Right lobe of liver (tissue), 6 donors: Measurements from ENCODE around the gene CLCA4. TPM values are rescaled to one million over a fixed set of nuclear protein-coding genes. Genes with fewer than 3 reads are reported as not detected.
A peak's percentile ranks its signal among the peaks of the same experiment; 100 is the strongest.

Source experiments
- ATAC-seq, 4 donors: fragments of 200-7000 bp; cut with Tn5 transposase; one replicate each; pipeline ENCODE4 v1.9.1; 2020; ENCODE audit warnings: mild to moderate bottlenecking in 4 of 4, moderate library complexity in 4 of 4
- DNase-seq, 3 donors: peaks; one replicate each; pipeline ENCODE4 v3.0.0-alpha.2; 2020
- H3K27ac ChIP-seq, 3 donors: fragments of 200-600 bp; one replicate each; pipeline ENCODE4 v1.8.0; 2022
- H3K27me3 ChIP-seq, 2 donors: fragments of 200-600 bp; one replicate each; pipeline ENCODE4 v1.8.0; 2022
- H3K36me3 ChIP-seq, 4 donors: fragments of 200-600 bp; sonication (generic) in 1 of 4; one replicate each; pipeline versions ENCODE4 v1.5.1 to v1.8.0; 2017 to 2022; ENCODE audit warnings: control low read depth in 1 of 4
- H3K4me1 ChIP-seq, 4 donors: fragments of 200-600 bp; sonication (generic) in 1 of 4; one replicate each; pipeline versions ENCODE4 v1.5.1 to v1.8.0; 2017 to 2022; ENCODE audit warnings: control low read depth in 1 of 4
- H3K4me3 ChIP-seq, 3 donors: fragments of 200-600 bp; one replicate each; pipeline ENCODE4 v1.8.0; 2022
- H3K9me3 ChIP-seq, 4 donors: fragments of 200-600 bp; sonication (generic) in 1 of 4; one replicate each; pipeline versions ENCODE4 v1.5.1 to v1.8.0; 2017 to 2022; ENCODE audit warnings: control low read depth in 1 of 4
- CTCF ChIP-seq, 4 donors: fragments of 200-600 bp in 3 of 4; fragments of 450-650 bp in 1 of 4; IDR thresholded peaks; one replicate each; pipeline versions ENCODE4 v1.5.1 to v1.8.0; 2016 to 2022; ENCODE audit warnings: antibody characterized with exemption in 4 of 4, mild to moderate bottlenecking in 2 of 4
- POLR2A ChIP-seq: fragments of 450-650 bp; IDR thresholded peaks from one replicate; pipeline ENCODE4 v1.6.1; 2017; ENCODE audit warnings: antibody characterized with exemption, mild to moderate bottlenecking
- WGBS: methylation state at CpG from one replicate; pipeline ENCODE4 v1.1.6; 2018; ENCODE audit warnings: low coverage, low lambda C conversion rate; ENCODE audit not compliant: insufficient coverage; ENCODE audit errors: missing lambda C conversion rate; 5-methylcytosine and 5-hydroxymethylcytosine counted together
- intact Hi-C, 2 donors: fragments of 100-400 bp; cut with DNase I; formaldehyde crosslinking; loops; one replicate each; pipeline versions ENCODE4 v1.11.2 to v1.14.1; 2022
- long read RNA-seq: library from polyadenylated mRNA; unstranded; transcript quantifications from one replicate; pipeline ENCODE4 v2.0.0, GENCODE V29; 2019
- total RNA-seq, 6 experiments: library from RNA; depleted of rRNA in 2 of 6; stranded (reverse); fragments of >200 nt in 2 of 6; fragmentation: NEBNext Ultra II Directional in 3 of 6; extraction: Animal tissue kit (Norgen Biotek cat#: 25700) in 3 of 6; gene quantifications; one replicate each; pipeline versions ENCODE4 v1.1.0 to v1.2.4, GENCODE V29; 2016 to 2023
- donor health status: DM: no; HTN: yes; CAD: no.
- donor health status: DM: no; HTN: no; CAD: no.
- donor health status: DM: no; HTN: no; CAD: no.
- donor health status: DM: no; HTN: yes; CAD: no.
- donor health status: DM: no; HTN: yes; CAD: no.

The CLCA4 gene
- under 1 TPM in 1 of 6 experiments, not detected in 5; 0.07 TPM for total RNA-seq
- long read RNA-seq, result 0 reads

GRCh38 chr1:86546787-86547221, at the start of gene CLCA4:
TSS of gene CLCA4 (plus strand) at chr1:86547078. CDS start at chr1:86547120, 42 bp downstream.
- Histone ChIP-seq H3K9me3 (no peaks in the 10 kb centered on the region), H3K4me1 (no peaks in the 10 kb centered on the region), H3K36me3 (no peaks in the 10 kb centered on the region), H3K27ac (no peak within 1 kb of the TSS), H3K27me3 (no peaks in the 10 kb centered on the region), H3K4me3 (no peak within 1 kb of the TSS)
- DNase-seq (no peak), ATAC-seq (no peak)
- WGBS, result 15% methylated on average over 2 of the region's 2 CpGs
- intact Hi-C loops, result no loop called here
- TF ChIP-seq CTCF (IDR thresholded peaks at IDR 0.05) (no peak), POLR2A (no peak)

GRCh38 chr1:86498281-86498680, 48.6 kb upstream of the CLCA4 start:
- Histone ChIP-seq H3K27ac (no peak overlapping the region), H3K4me3 (no peak overlapping the region), H3K36me3 (no peaks in the 10 kb centered on the region), H3K27me3 (no peaks in the 10 kb centered on the region), H3K9me3 (no peaks in the 10 kb centered on the region), H3K4me1 (peaks cover 0 to 6% (median 0%) of the 10 kb centered on the region in 4 donors)
- intact Hi-C loops, result no loop called here
- WGBS, result 38% methylated on average over 3 of the region's 3 CpGs
- no peak for ATAC-seq
- no peak for DNase-seq
- TF ChIP-seq CTCF (IDR thresholded peaks at IDR 0.05), result no peak
- no peak for TF ChIP-seq POLR2A

GRCh38 chr1:86499987-86500593, 46.8 kb upstream of the CLCA4 start:
- DNase-seq, result no peak
- no peaks in the 10 kb centered on the region for H3K9me3 ChIP-seq
- 2% methylated on average over 3 of the region's 3 CpGs for WGBS
- no peaks in the 10 kb centered on the region for H3K27me3 ChIP-seq
- ATAC-seq, result peak; percentile 64 to 78 (median 70)
- H3K27ac ChIP-seq, result no peak overlapping the region
- intact Hi-C loops, result no loop called here
- no peak for TF ChIP-seq POLR2A
- peak; percentile 84 to 98 (median 94) for TF ChIP-seq CTCF (IDR thresholded peaks at IDR 0.05)
- no peaks in the 10 kb centered on the region for H3K36me3 ChIP-seq
- no peak overlapping the region for H3K4me3 ChIP-seq
- H3K4me1 ChIP-seq, result peaks cover 0 to 6% (median 0%) of the 10 kb centered on the region in 4 donors

DNA sequence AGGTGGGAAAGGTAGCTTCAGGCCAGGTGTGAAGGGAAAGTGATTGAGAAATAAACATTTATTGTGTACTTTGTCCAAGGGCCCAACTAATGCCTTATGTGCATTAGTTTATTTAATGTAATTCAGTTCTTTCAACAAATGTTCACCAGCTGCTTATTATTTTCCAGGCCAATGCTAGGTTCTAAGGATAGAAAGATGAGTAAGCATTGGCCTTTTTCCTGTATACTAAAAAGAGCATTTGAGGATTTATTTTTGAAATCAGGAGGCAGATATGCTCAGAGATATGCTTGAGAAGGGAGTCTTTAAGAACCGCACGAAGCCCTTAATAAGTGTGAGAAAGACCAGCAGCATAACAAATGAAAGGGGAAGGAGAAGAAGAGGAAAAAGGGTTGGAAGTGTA, 46.2 kb upstream of the CLCA4 start:
- DNase-seq (no peak), ATAC-seq (no peak)
- H3K4me3 ChIP-seq, result no peak overlapping the region
- TF ChIP-seq POLR2A (no peak), CTCF (IDR thresholded peaks at IDR 0.05) (no peak)
- intact Hi-C loops, result no loop called here
- 77% methylated on average over 2 of the region's 2 CpGs for WGBS
- H3K27me3 ChIP-seq, result no peaks in the 10 kb centered on the region
- H3K4me1 ChIP-seq, result peaks cover 0 to 6% (median 0%) of the 10 kb centered on the region in 4 donors
- no peaks in the 10 kb centered on the region for H3K9me3 ChIP-seq
- H3K27ac ChIP-seq, result no peak overlapping the region
- no peaks in the 10 kb centered on the region for H3K36me3 ChIP-seq
